Neural progenitor cell (in vitro differentiated cells): ENCODE measurements around the gene NOTUM.

Experiments used
- EZH2 ChIP-seq: fragments of 200-600 bp; sonication (generic); IDR thresholded peaks from 2 replicates; pipeline ENCODE4 v1.6.1; 2017; ENCODE audit warnings: antibody characterized with exemption, mild to moderate bottlenecking, moderate library complexity
- EZH2phosphoT487 ChIP-seq: fragments of 200-600 bp; sonication (generic); IDR thresholded peaks from 2 replicates; pipeline ENCODE4 v1.6.1; 2017; ENCODE audit warnings: antibody characterized with exemption
- TF ChIP-seq, protein P1 (sequence below): fragments of 200-600 bp; sonication (generic); IDR thresholded peaks from 2 replicates; pipeline ENCODE4 v1.5.1; 2017; ENCODE audit warnings: antibody characterized with exemption, mild to moderate bottlenecking

DNA sequence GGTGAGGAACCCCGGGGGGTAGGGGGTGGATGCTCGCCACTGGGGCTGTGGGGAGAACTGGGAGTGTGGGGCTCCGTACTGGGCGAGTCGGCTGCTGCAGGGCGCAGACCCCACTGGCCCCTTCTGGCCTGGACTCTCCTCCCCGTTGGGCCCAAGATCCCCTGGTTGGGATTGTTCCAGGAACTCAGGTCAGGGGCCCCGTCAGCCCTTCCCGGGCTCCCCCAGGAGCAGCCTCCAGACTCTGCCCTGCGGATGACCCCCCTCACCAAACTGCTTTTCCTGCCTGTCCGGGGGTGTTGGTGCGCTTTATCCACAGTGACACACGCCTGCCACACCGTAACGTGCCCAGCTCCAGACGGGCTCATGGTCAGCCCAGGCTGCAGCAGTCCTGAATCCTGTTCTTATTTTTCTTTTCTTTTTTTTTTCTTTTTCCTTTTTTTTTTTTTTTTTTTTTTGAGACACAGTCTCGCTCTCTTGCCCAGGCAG, 40.6 kb upstream of the NOTUM start:
- TF ChIP-seq, protein P1, sequence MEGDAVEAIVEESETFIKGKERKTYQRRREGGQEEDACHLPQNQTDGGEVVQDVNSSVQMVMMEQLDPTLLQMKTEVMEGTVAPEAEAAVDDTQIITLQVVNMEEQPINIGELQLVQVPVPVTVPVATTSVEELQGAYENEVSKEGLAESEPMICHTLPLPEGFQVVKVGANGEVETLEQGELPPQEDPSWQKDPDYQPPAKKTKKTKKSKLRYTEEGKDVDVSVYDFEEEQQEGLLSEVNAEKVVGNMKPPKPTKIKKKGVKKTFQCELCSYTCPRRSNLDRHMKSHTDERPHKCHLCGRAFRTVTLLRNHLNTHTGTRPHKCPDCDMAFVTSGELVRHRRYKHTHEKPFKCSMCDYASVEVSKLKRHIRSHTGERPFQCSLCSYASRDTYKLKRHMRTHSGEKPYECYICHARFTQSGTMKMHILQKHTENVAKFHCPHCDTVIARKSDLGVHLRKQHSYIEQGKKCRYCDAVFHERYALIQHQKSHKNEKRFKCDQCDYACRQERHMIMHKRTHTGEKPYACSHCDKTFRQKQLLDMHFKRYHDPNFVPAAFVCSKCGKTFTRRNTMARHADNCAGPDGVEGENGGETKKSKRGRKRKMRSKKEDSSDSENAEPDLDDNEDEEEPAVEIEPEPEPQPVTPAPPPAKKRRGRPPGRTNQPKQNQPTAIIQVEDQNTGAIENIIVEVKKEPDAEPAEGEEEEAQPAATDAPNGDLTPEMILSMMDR: no peak
- TF ChIP-seq EZH2 (no peak), EZH2phosphoT487 (no peak)
